ENCODE measurements around the gene ZNF521.

Gene ZNF521

DNA sequence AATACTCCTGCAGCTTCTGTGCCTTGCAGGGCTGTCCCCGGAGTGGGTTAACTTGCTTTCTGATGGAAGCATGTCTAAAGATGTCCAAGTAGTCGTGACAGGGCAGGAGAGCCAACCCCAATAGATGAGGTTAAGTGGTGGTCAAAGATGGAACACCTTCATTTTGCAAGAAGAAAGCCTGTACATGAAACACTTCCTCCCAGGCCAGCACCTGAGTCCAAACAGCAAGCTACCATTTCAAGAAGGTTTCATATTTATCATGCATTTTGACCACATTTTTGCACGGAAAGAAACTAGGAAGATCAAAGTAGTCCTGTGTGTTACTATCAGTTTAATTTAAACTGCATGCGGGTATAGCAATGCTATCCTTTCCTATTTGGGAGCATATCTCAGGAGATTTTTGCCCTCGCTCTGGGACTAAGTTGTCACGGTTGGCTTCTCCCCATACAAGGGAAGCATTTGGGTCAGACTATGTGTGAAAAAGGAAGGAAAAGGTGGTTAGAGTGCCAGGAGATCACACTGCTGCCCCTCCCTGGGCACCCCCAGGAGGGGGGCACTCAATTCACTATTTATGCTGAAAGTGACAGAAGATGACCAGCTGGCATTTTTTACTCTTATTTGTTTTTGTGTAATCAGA is 187.6 kb downstream of the ZNF521 start:
- H3K9ac ChIP-seq (ENCODE audit: low read depth, low read length, poor library complexity): no peak overlapping the region
- no peak for DNase-seq (ENCODE audit: low spot score)
- WGBS, 2 donors (ENCODE audit: extremely low coverage in 2 of 2, insufficient read length in 2 of 2, insufficient replicate concordance in 1 of 2): no CpG with 5 or more reads among the region's 6 CpGs

GRCh38 chr18:25153426-25153825 is 198.5 kb downstream of the ZNF521 start:
- Histone ChIP-seq H4K8ac (ENCODE audit: low read depth, low read length) (no peak overlapping the region), H3K18ac (ENCODE audit: low read length) (no peak overlapping the region), H3K27ac (replicated peaks; ENCODE audit: low read length) (no peak overlapping the region), H3K4me3 (ENCODE audit: low read length in 2 of 2) (no peak overlapping the region), H3K14ac (ENCODE audit: low read length) (no peak overlapping the region), H3K4me1 (ENCODE audit: control insufficient read depth in 2 of 2, insufficient read depth in 1 of 2, low read depth in 1 of 2, low read length in 2 of 2) (peaks cover 0 to 1% of the 10 kb centered on the region in 2 donors), H2BK5ac (ENCODE audit: low read length) (no peak overlapping the region), H3K79me1 (ENCODE audit: low read depth, low read length) (no peaks in the 10 kb centered on the region), H2AK5ac (ENCODE audit: low read depth, low read length) (no peak overlapping the region), H2BK15ac (ENCODE audit: low read length) (no peak overlapping the region), H3K36me3 (replicated peaks in 1 of 2; ENCODE audit: control insufficient read depth in 2 of 2, insufficient read depth in 2 of 2, low read length in 2 of 2) (peaks cover 9 to 82% of the 10 kb centered on the region in 2 donors), H2AFZ (ENCODE audit: low read length) (no peak overlapping the region), H3K27me3 (ENCODE audit: control insufficient read depth in 3 of 3, insufficient read depth in 3 of 3, low read depth in 1 of 3, low read length in 3 of 3) (no peaks in the 10 kb centered on the region), H2BK12ac (ENCODE audit: low read length) (no peak overlapping the region), H3K23ac (ENCODE audit: low read depth, low read length, poor library complexity) (no peak overlapping the region), H4K91ac (ENCODE audit: low read depth, low read length, poor library complexity) (no peak overlapping the region), H3K4me2 (ENCODE audit: insufficient read depth, low read length, poor library complexity, severe bottlenecking) (no peak overlapping the region), H3K9me3 (replicated peaks in 1 of 2; ENCODE audit: control insufficient read depth in 2 of 2, insufficient read depth in 1 of 2, low read depth in 1 of 2, low read length in 2 of 2) (peaks cover 0 to 33% of the 10 kb centered on the region in 2 donors), H3K9ac (ENCODE audit: low read depth, low read length, poor library complexity) (no peak overlapping the region), H3K4ac (ENCODE audit: low read length) (no peak overlapping the region), H2BK120ac (ENCODE audit: low read depth, low read length) (no peak overlapping the region)
- WGBS, 2 donors (ENCODE audit: extremely low coverage in 2 of 2, insufficient read length in 2 of 2, insufficient replicate concordance in 1 of 2): no CpG with 5 or more reads among the region's 6 CpGs
- DNase-seq (ENCODE audit: low spot score): no peak

More for the DNA sequence above, 187.6 kb downstream of the ZNF521 start:
- Histone ChIP-seq H3K4ac (ENCODE audit: low read length) (no peak overlapping the region), H3K27ac (replicated peaks; ENCODE audit: low read length) (no peak overlapping the region), H2AFZ (ENCODE audit: low read length) (no peak overlapping the region), H2AK5ac (ENCODE audit: low read depth, low read length) (no peak overlapping the region), H3K27me3 (ENCODE audit: control insufficient read depth in 3 of 3, insufficient read depth in 3 of 3, low read depth in 1 of 3, low read length in 3 of 3) (no peaks in the 10 kb centered on the region), H3K4me1 (ENCODE audit: control insufficient read depth in 2 of 2, insufficient read depth in 1 of 2, low read depth in 1 of 2, low read length in 2 of 2) (no peaks in the 10 kb centered on the region), H4K8ac (ENCODE audit: low read depth, low read length) (no peak overlapping the region), H3K36me3 (replicated peaks in 1 of 2; ENCODE audit: control insufficient read depth in 2 of 2, insufficient read depth in 2 of 2, low read length in 2 of 2) (peaks cover 3 to 76% of the 10 kb centered on the region in 2 donors), H3K23ac (ENCODE audit: low read depth, low read length, poor library complexity) (no peak overlapping the region), H2BK15ac (ENCODE audit: low read length) (no peak overlapping the region), H3K4me3 (ENCODE audit: low read length in 2 of 2) (no peak overlapping the region), H2BK120ac (ENCODE audit: low read depth, low read length) (no peak overlapping the region), H4K91ac (ENCODE audit: low read depth, low read length, poor library complexity) (no peak overlapping the region), H2BK12ac (ENCODE audit: low read length) (no peak overlapping the region), H3K4me2 (ENCODE audit: insufficient read depth, low read length, poor library complexity, severe bottlenecking) (no peak overlapping the region), H3K14ac (ENCODE audit: low read length) (no peak overlapping the region), H3K18ac (ENCODE audit: low read length) (no peak overlapping the region), H2BK5ac (ENCODE audit: low read length) (no peak overlapping the region), H3K79me1 (ENCODE audit: low read depth, low read length) (no peaks in the 10 kb centered on the region), H3K9me3 (replicated peaks in 1 of 2; ENCODE audit: control insufficient read depth in 2 of 2, insufficient read depth in 1 of 2, low read depth in 1 of 2, low read length in 2 of 2) (no peaks in the 10 kb centered on the region)

DNA sequence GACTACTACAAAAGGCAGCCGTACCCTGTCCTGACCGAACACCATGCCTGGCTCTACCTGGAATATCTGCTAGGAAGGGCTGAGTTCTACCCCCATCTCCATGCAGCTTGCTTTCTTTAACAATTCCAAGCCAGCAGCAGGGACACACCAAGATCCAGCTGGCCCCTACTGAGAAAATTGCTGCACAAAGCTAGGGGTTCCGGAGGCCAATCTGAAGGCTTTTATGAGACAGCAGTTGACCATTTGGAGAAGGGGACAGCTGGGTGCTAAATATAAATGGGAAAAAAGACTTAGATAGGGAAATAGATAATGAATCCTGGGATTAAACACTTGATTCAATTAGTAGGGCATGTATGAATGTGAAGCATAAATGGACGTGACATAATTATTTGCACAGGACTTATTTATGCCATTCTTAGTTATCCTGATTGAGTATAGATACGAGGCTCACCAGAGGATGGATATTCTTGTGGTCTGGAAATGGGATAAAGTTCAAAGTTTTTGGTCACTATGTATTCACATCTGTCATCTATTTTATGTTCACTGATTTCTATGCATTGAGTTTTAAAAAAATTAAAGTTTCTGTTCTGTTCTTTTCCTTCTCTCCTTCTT is 204.0 kb downstream of the ZNF521 start:
- Histone ChIP-seq H2AFZ (ENCODE audit: low read length) (no peak overlapping the region), H3K23ac (ENCODE audit: low read depth, low read length, poor library complexity) (no peak overlapping the region), H3K4me2 (ENCODE audit: insufficient read depth, low read length, poor library complexity, severe bottlenecking) (no peak overlapping the region), H3K4me3 (ENCODE audit: low read length in 2 of 2) (no peak overlapping the region), H2BK5ac (ENCODE audit: low read length) (no peak overlapping the region), H2BK120ac (ENCODE audit: low read depth, low read length) (no peak overlapping the region), H3K18ac (ENCODE audit: low read length) (no peak overlapping the region), H4K91ac (ENCODE audit: low read depth, low read length, poor library complexity) (no peak overlapping the region), H2BK12ac (ENCODE audit: low read length) (no peak overlapping the region), H3K27me3 (ENCODE audit: control insufficient read depth in 3 of 3, insufficient read depth in 3 of 3, low read depth in 1 of 3, low read length in 3 of 3) (no peaks in the 10 kb centered on the region), H3K27ac (replicated peaks; ENCODE audit: low read length) (no peak overlapping the region), H3K36me3 (replicated peaks in 1 of 2; ENCODE audit: control insufficient read depth in 2 of 2, insufficient read depth in 2 of 2, low read length in 2 of 2) (peaks cover 4 to 39% of the 10 kb centered on the region in 2 donors), H2BK15ac (ENCODE audit: low read length) (no peak overlapping the region), H3K4me1 (ENCODE audit: control insufficient read depth in 2 of 2, insufficient read depth in 1 of 2, low read depth in 1 of 2, low read length in 2 of 2) (peaks cover 8 to 12% of the 10 kb centered on the region in 2 donors), H4K8ac (ENCODE audit: low read depth, low read length) (no peak overlapping the region), H3K4ac (ENCODE audit: low read length) (no peak overlapping the region), H3K14ac (ENCODE audit: low read length) (no peak overlapping the region), H3K9ac (ENCODE audit: low read depth, low read length, poor library complexity) (no peak overlapping the region), H3K79me1 (ENCODE audit: low read depth, low read length) (no peaks in the 10 kb centered on the region), H3K9me3 (replicated peaks in 1 of 2; ENCODE audit: control insufficient read depth in 2 of 2, insufficient read depth in 1 of 2, low read depth in 1 of 2, low read length in 2 of 2) (peaks cover 0 to 6% of the 10 kb centered on the region in 2 donors), H2AK5ac (ENCODE audit: low read depth, low read length) (no peak overlapping the region)
- no CpG with 5 or more reads among the region's 5 CpGs for WGBS, 2 donors (ENCODE audit: extremely low coverage in 2 of 2, insufficient read length in 2 of 2, insufficient replicate concordance in 1 of 2)
- DNase-seq (ENCODE audit: low spot score): no peak

DNA sequence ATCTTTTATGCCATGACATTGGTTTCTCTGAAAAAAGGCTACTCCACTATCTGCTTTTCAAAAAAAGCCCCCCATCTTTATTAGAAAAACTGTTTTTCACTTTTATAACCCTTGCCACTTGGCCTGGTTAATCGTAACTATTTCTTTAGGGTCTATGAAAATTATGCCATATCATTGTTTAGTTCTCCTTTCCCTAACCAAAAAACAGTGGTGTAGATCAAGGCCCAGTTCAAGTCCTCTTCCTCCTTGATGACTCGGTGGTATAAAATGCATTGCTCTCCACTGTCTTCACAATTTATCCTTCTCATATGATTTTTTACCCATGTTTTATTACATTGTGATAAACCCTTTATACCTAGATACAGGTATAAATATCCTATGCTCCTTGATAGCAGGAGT is 205.5 kb downstream of the ZNF521 start:
- no peak overlapping the region for H2BK120ac ChIP-seq (ENCODE audit: low read depth, low read length)
- H2AFZ ChIP-seq (ENCODE audit: low read length): no peak overlapping the region
- H3K18ac ChIP-seq (ENCODE audit: low read length): no peak overlapping the region
- H2BK15ac ChIP-seq (ENCODE audit: low read length): no peak overlapping the region
- H2AK5ac ChIP-seq (ENCODE audit: low read depth, low read length): no peak overlapping the region
- no peak overlapping the region for H3K14ac ChIP-seq (ENCODE audit: low read length)
- H3K27me3 ChIP-seq (ENCODE audit: control insufficient read depth in 3 of 3, insufficient read depth in 3 of 3, low read depth in 1 of 3, low read length in 3 of 3): no peaks in the 10 kb centered on the region
- no peak overlapping the region for H2BK12ac ChIP-seq (ENCODE audit: low read length)
- no peak overlapping the region for H2BK5ac ChIP-seq (ENCODE audit: low read length)
- H3K9ac ChIP-seq (ENCODE audit: low read depth, low read length, poor library complexity): no peak overlapping the region
- H3K79me1 ChIP-seq (ENCODE audit: low read depth, low read length): no peaks in the 10 kb centered on the region
- peaks cover 8 to 12% of the 10 kb centered on the region in 2 donors for H3K4me1 ChIP-seq (ENCODE audit: control insufficient read depth in 2 of 2, insufficient read depth in 1 of 2, low read depth in 1 of 2, low read length in 2 of 2)
- no CpG with 5 or more reads among the region's 2 CpGs for WGBS, 2 donors (ENCODE audit: extremely low coverage in 2 of 2, insufficient read length in 2 of 2, insufficient replicate concordance in 1 of 2)
- peaks cover 0 to 6% of the 10 kb centered on the region in 2 donors for H3K9me3 ChIP-seq (replicated peaks in 1 of 2; ENCODE audit: control insufficient read depth in 2 of 2, insufficient read depth in 1 of 2, low read depth in 1 of 2, low read length in 2 of 2)
- no peak overlapping the region for H4K8ac ChIP-seq (ENCODE audit: low read depth, low read length)
- H3K4ac ChIP-seq (ENCODE audit: low read length): no peak overlapping the region
- H3K36me3 ChIP-seq (replicated peaks in 1 of 2; ENCODE audit: control insufficient read depth in 2 of 2, insufficient read depth in 2 of 2, low read length in 2 of 2): peaks cover 3 to 26% of the 10 kb centered on the region in 2 donors
- no peak overlapping the region for H4K91ac ChIP-seq (ENCODE audit: low read depth, low read length, poor library complexity)
- no peak overlapping the region for H3K4me3 ChIP-seq (ENCODE audit: low read length in 2 of 2)
- DNase-seq (ENCODE audit: low spot score): no peak
- H3K4me2 ChIP-seq (ENCODE audit: insufficient read depth, low read length, poor library complexity, severe bottlenecking): no peak overlapping the region
- no peak overlapping the region for H3K23ac ChIP-seq (ENCODE audit: low read depth, low read length, poor library complexity)
- no peak overlapping the region for H3K27ac ChIP-seq (replicated peaks; ENCODE audit: low read length)
